Inferior parietal cortex (tissue), 1 donor: ENCODE data around the gene NFXL1.
"Not testable (repeated sequence)": the region's sequence is repeated elsewhere in the genome, so short reads cannot be mapped to it uniquely, and the experiment has no call there.

Experiments
- DNase-seq: peaks from one replicate; pipeline ENCODE4 v3.0.0-alpha.2; 2016; ENCODE audit errors: extremely low spot score

Gene NFXL1

GRCh38 chr4:47914220-47914925 is at the start of gene NFXL1:
Gene NFXL1 (minus strand): TSS chr4:47914583. CDS start chr4:47914203, 380 bp downstream.
- DNase-seq, result peak; percentile 97

GRCh38 chr4:47954677-47955076 is 40.3 kb upstream of the NFXL1 start:
- no peak for DNase-seq

GRCh38 chr4:47954245-47954644 is 39.9 kb upstream of the NFXL1 start:
- DNase-seq, result no peak

- DNase-seq, result no peak
These were observed 31.7 kb upstream of the NFXL1 start for GRCh38 chr4:47945930-47946726.

- no peak for DNase-seq
These were observed 27.9 kb upstream of the NFXL1 start for GRCh38 chr4:47942081-47942819.

GRCh38 chr4:47939456-47939855 is 25.1 kb upstream of the NFXL1 start:
- DNase-seq, result no peak

- no peak for DNase-seq
These were observed 22.0 kb upstream of the NFXL1 start for GRCh38 chr4:47936336-47936735.

GRCh38 chr4:47933840-47934239 is 19.5 kb upstream of the NFXL1 start:
- DNase-seq, result peak; percentile 65

GRCh38 chr4:47930971-47931804 is 16.8 kb upstream of the NFXL1 start:
- no peak for DNase-seq

- DNase-seq, result no peak
These were observed 15.4 kb upstream of the NFXL1 start for GRCh38 chr4:47929682-47930201.

- DNase-seq, result peak; percentile 84
These were observed 12.4 kb upstream of the NFXL1 start for GRCh38 chr4:47926667-47927258.

- DNase-seq, result not testable (repeated sequence)
These were observed 8.9 kb upstream of the NFXL1 start for GRCh38 chr4:47923261-47923608.

GRCh38 chr4:47922436-47923260 is 8.3 kb upstream of the NFXL1 start:
- DNase-seq, result not testable (repeated sequence)

- not testable (repeated sequence) for DNase-seq
These were observed 2.8 kb upstream of the NFXL1 start for GRCh38 chr4:47917163-47917562.

- DNase-seq, result no peak
These were observed 995 bp upstream of the NFXL1 start for GRCh38 chr4:47915378-47915777.

GRCh38 chr4:47914926-47915237 is 499 bp upstream of the NFXL1 start:
- DNase-seq, result no peak

GRCh38 chr4:47913861-47914219 is 543 bp downstream of the NFXL1 start:
- DNase-seq, result no peak

GRCh38 chr4:47913330-47913729 is 1.1 kb downstream of the NFXL1 start:
- DNase-seq, result peak; percentile 16

- DNase-seq, result no peak
These were observed 7.2 kb downstream of the NFXL1 start for GRCh38 chr4:47907089-47907646.

GRCh38 chr4:47899639-47900038 is 14.7 kb downstream of the NFXL1 start:
- DNase-seq, result no peak
